ENCODE data around the gene PLEKHG1.

Gene PLEKHG1

GRCh38 chr6:150620244-150620643 is 20.6 kb downstream of the PLEKHG1 start:
- no peak for DNase-seq (ENCODE audit: low read depth)

GRCh38 chr6:150620763-150621162 is 21.1 kb downstream of the PLEKHG1 start:
- no peak for DNase-seq (ENCODE audit: low read depth)

- no peak for DNase-seq (ENCODE audit: low read depth)
Observed at GRCh38 chr6:150622476-150622875, 22.8 kb downstream of the PLEKHG1 start.

- no peak for DNase-seq (ENCODE audit: low read depth)
Observed at GRCh38 chr6:150622941-150623874, 23.5 kb downstream of the PLEKHG1 start.

GRCh38 chr6:150624191-150624590 is 24.5 kb downstream of the PLEKHG1 start:
- DNase-seq (ENCODE audit: low read depth): no peak

GRCh38 chr6:150625927-150626326 is 26.2 kb downstream of the PLEKHG1 start:
- DNase-seq (ENCODE audit: low read depth): no peak

GRCh38 chr6:150627154-150627553 is 27.5 kb downstream of the PLEKHG1 start:
- DNase-seq (ENCODE audit: low read depth): no peak

GRCh38 chr6:150627585-150628025 is 27.9 kb downstream of the PLEKHG1 start:
- peak; percentile 13 for DNase-seq (ENCODE audit: low read depth)

GRCh38 chr6:150628908-150629307 is 29.2 kb downstream of the PLEKHG1 start:
- DNase-seq (ENCODE audit: low read depth): no peak

GRCh38 chr6:150631283-150631983 is 31.7 kb downstream of the PLEKHG1 start:
- no peak for DNase-seq (ENCODE audit: low read depth)

- no peak for DNase-seq (ENCODE audit: low read depth)
Observed at GRCh38 chr6:150631984-150632642, 32.4 kb downstream of the PLEKHG1 start.

- DNase-seq (ENCODE audit: low read depth): no peak
Observed at GRCh38 chr6:150632785-150633485, 33.2 kb downstream of the PLEKHG1 start.

- DNase-seq (ENCODE audit: low read depth): no peak
Observed at GRCh38 chr6:150633486-150633834, 33.8 kb downstream of the PLEKHG1 start.

- no peak for DNase-seq (ENCODE audit: low read depth)
Observed at GRCh38 chr6:150634176-150634963, 34.7 kb downstream of the PLEKHG1 start.

- DNase-seq (ENCODE audit: low read depth): no peak
Observed at GRCh38 chr6:150634964-150635292, 35.2 kb downstream of the PLEKHG1 start.

- DNase-seq (ENCODE audit: low read depth): no peak
Observed at GRCh38 chr6:150635906-150636514, 36.3 kb downstream of the PLEKHG1 start.

GRCh38 chr6:150636808-150637207 is 37.1 kb downstream of the PLEKHG1 start:
- DNase-seq (ENCODE audit: low read depth): no peak

GRCh38 chr6:150637266-150637665 is 37.6 kb downstream of the PLEKHG1 start:
- DNase-seq (ENCODE audit: low read depth): no peak

GRCh38 chr6:150638267-150638666 is 38.6 kb downstream of the PLEKHG1 start:
- no peak for DNase-seq (ENCODE audit: low read depth)

GRCh38 chr6:150638765-150639164 is 39.1 kb downstream of the PLEKHG1 start:
- DNase-seq (ENCODE audit: low read depth): no peak

- DNase-seq (ENCODE audit: low read depth): no peak
Observed at GRCh38 chr6:150639823-150640331, 40.2 kb downstream of the PLEKHG1 start.

Data from GM04503 (cell line).